HepG2 (cell line): ENCODE results near the gene ABHD12. TPM values are rescaled to one million over a fixed set of nuclear protein-coding genes. Genes with fewer than 3 reads are reported as not detected.

ENCODE experiments used
- ARID2 ChIP-seq: sonication (generic); formaldehyde crosslinking; IDR thresholded peaks from 2 replicates; pipeline ENCODE4 v1.8.1; 2022; ENCODE audit warnings: mild to moderate bottlenecking, missing genetic modification reagents, borderline replicate concordance
- ASH2L ChIP-seq: fragments of 300-600, 200-600 bp; sonication (generic); IDR thresholded peaks from 2 replicates; pipeline ENCODE4 v1.7.0; 2017; ENCODE audit warnings: low read depth, mild to moderate bottlenecking, moderate library complexity, mixed read lengths, low read length; ENCODE audit not compliant: insufficient read length
- ERF ChIP-seq: IDR thresholded peaks from 2 replicates; pipeline ENCODE4 v1.6.1; 2018; ENCODE audit warnings: missing biosample characterization, missing genetic modification reagents
- ETV5 ChIP-seq: IDR thresholded peaks from 2 replicates; pipeline ENCODE4 v1.6.1; 2018; ENCODE audit warnings: missing biosample characterization, missing genetic modification reagents, inconsistent platforms, borderline replicate concordance
- FOSL2 ChIP-seq: sonication (generic); formaldehyde crosslinking; IDR thresholded peaks from 2 replicates; pipeline ENCODE4 v1.4.0; 2020; ENCODE audit warnings: missing genetic modification reagents
- HDAC2 ChIP-seq: sonication (generic); formaldehyde crosslinking; IDR thresholded peaks from 2 replicates; pipeline ENCODE4 v1.4.0; 2020; ENCODE audit warnings: missing genetic modification reagents
- HNRNPK ChIP-seq: fragments of 200-400 bp; formaldehyde crosslinking; IDR thresholded peaks from 2 replicates; pipeline ENCODE4 v1.6.1; 2018; ENCODE audit warnings: low read length, low read depth, moderate library complexity, mild to moderate bottlenecking; ENCODE audit not compliant: poor library complexity, severe bottlenecking
- JUND ChIP-seq: sonication (generic); formaldehyde crosslinking; IDR thresholded peaks from 2 replicates; pipeline ENCODE4 v1.8.0; 2022; ENCODE audit warnings: mild to moderate bottlenecking, missing genetic modification reagents
- KLF16 ChIP-seq, 2 experiments: sonication (generic) in 1 of 2; formaldehyde crosslinking in 1 of 2; IDR thresholded peaks; 2 replicates each; pipeline versions ENCODE4 v1.6.1 to v1.8.0; 2016 to 2023; ENCODE audit warnings: missing genetic modification reagents in 2 of 2, missing compliant biosample characterization in 1 of 2
- MAFK ChIP-seq, 2 experiments: IDR thresholded peaks in 1 of 2; conservative IDR thresholded peaks in 1 of 2; 2 replicates each; pipeline ENCODE4 v1.6.1; 2011; ENCODE audit warnings: improper control_type of control experiment in 2 of 2, low read length in 2 of 2
- POLR2G ChIP-seq: fragments of 200-400 bp; formaldehyde crosslinking; IDR thresholded peaks from 2 replicates; pipeline ENCODE4 v1.6.1; 2018; ENCODE audit warnings: mild to moderate bottlenecking, low read depth, low read length, moderate library complexity
- RXRA ChIP-seq: sonication (generic); formaldehyde crosslinking; IDR thresholded peaks from 2 replicates; pipeline ENCODE4 v1.5.1; 2020; ENCODE audit warnings: missing genetic modification reagents
- RXRB ChIP-seq: IDR thresholded peaks from 2 replicates; pipeline ENCODE4 v1.6.1; 2016; ENCODE audit warnings: borderline replicate concordance, missing genetic modification reagents, missing compliant biosample characterization
- SMAD3 ChIP-seq: sonication (generic); formaldehyde crosslinking; IDR thresholded peaks from 2 replicates; pipeline ENCODE4 v1.4.0; 2020; ENCODE audit warnings: missing genetic modification reagents
- SOX13 ChIP-seq, 3 experiments: fragments of 450-650 bp in 1 of 3; sonication (generic) in 1 of 3; formaldehyde crosslinking in 1 of 3; IDR thresholded peaks in 2 of 3; conservative IDR thresholded peaks in 1 of 3; 2 replicates each; pipeline versions ENCODE4 v1.5.0 to v1.6.1; 2016 to 2020; ENCODE audit warnings: antibody characterized with exemption in 1 of 3, mild to moderate bottlenecking in 1 of 3, missing compliant biosample characterization in 1 of 3, missing genetic modification reagents in 1 of 3, moderate library complexity in 1 of 3
- SSRP1 ChIP-seq: IDR thresholded peaks from 2 replicates; pipeline ENCODE4 v1.6.1; 2016; ENCODE audit warnings: control low read depth
- YEATS2 ChIP-seq: sonication (generic); formaldehyde crosslinking; IDR thresholded peaks from 2 replicates; pipeline ENCODE4 v1.4.0; 2020; ENCODE audit warnings: missing genetic modification reagents, borderline replicate concordance
- ZFX ChIP-seq: sonication (generic); formaldehyde crosslinking; IDR thresholded peaks from 2 replicates; pipeline ENCODE4 v1.4.0; 2020; ENCODE audit warnings: mild to moderate bottlenecking, low read depth, missing genetic modification reagents, moderate library complexity
- ZFY ChIP-seq: sonication (generic); formaldehyde crosslinking; IDR thresholded peaks from 2 replicates; pipeline ENCODE4 v1.4.0; 2020; ENCODE audit warnings: missing genetic modification reagents
- ZIK1 ChIP-seq: sonication (generic); formaldehyde crosslinking; IDR thresholded peaks from 2 replicates; pipeline ENCODE4 v1.5.0; 2020; ENCODE audit warnings: mild to moderate bottlenecking, low read depth, missing genetic modification reagents, borderline replicate concordance
- ZNF451 ChIP-seq: sonication (generic); formaldehyde crosslinking; IDR thresholded peaks from 2 replicates; pipeline ENCODE4 v1.5.0; 2020; ENCODE audit warnings: mild to moderate bottlenecking, missing genetic modification reagents
- ZNF644 ChIP-seq: IDR thresholded peaks from 2 replicates; pipeline ENCODE4 v1.6.1; 2016; ENCODE audit warnings: low read depth
- polyA plus RNA-seq, 8 experiments: library from polyadenylated mRNA; depleted of rRNA in 3 of 8; stranded (reverse) in 7 of 8; unstranded in 1 of 8; fragments of >200 nt; fragmentation: Illumina TruSeq in 4 of 8; extraction: Trizol in 4 of 8; gene quantifications; 2 replicates each; pipeline versions ENCODE4 v1.2.1 to v1.2.3, GENCODE V29; 2011 to 2016; ENCODE audit warnings: low read depth in 4 of 8, missing spikeins in 1 of 8, mixed read lengths in 1 of 8; ENCODE audit not compliant: insufficient read depth in 1 of 8
- total RNA-seq, 5 experiments: library from RNA; depleted of rRNA; stranded (reverse); fragments of >200 nt; fragmentation: Illumina TruSeq; extraction: Trizol; gene quantifications; 2 replicates each; pipeline ENCODE4 v1.2.3, GENCODE V29; 2016; ENCODE audit warnings: low read depth in 1 of 5
- TF ChIP-seq, protein P1 (sequence below): sonication (generic); formaldehyde crosslinking; IDR thresholded peaks from 2 replicates; pipeline ENCODE4 v1.5.0; 2020; ENCODE audit warnings: mild to moderate bottlenecking, missing genetic modification reagents, moderate library complexity
- TF ChIP-seq, protein P2 (sequence below): IDR thresholded peaks from 2 replicates; pipeline ENCODE4 v1.6.1; 2012; ENCODE audit warnings: low read depth, low read length, improper control_type of control experiment
- TF ChIP-seq, protein P3 (sequence below): IDR thresholded peaks from 2 replicates; pipeline ENCODE4 v1.6.1; 2016; ENCODE audit warnings: missing compliant biosample characterization, missing genetic modification reagents, borderline replicate concordance

ABHD12 gene
- total and polyA plus RNA-seq, 2 of the 13 experiments (the other 11 are each of a cell fraction or from before 2014, with no cell fraction given): 23.5 to 72.1 TPM

DNA sequence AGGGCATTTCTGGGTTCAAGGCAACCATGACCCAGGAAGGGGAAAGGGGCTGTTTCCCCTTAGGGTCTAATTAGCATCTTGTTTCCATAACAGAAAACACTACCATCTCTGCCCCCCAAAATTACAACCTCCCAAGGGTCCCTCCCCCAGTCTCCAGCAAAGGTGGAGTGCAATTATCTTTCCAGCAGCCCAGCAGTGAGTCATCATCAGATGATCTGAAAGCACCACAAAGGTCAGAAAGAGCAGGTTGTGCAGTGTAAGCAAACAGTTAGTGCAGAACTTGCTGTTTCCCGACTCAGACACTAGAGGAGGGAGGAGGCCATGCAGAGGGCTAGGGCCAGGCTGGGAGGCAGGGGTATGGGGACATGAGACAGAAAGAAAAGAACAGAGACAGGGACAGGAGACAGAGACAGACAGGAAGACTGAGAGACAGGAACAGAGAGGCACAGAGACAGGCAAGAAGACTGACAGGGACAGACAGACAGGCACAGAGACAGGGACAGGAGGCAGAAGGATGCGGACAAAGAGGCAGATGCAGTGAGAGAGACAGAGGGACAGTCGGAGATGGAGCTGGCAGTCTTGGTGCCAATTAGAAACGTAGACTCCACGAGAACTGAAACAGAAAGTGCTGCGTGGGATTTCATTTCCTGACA lies 80.2 kb downstream of the ABHD12 start (continued):
- TF ChIP-seq ZNF451 (CRISPR knock-in tag): peak; percentile 26; the same call in 1 of the 2 replicates
- no peak for TF ChIP-seq ZIK1 (CRISPR knock-in tag)
- peak; percentile 100 for TF ChIP-seq FOSL2 (CRISPR knock-in tag)
- peak; percentile 100 for TF ChIP-seq JUND (CRISPR knock-in tag)
- TF ChIP-seq SOX13 (IDR thresholded peaks at IDR 0.05): no peak
- peak in 1 of 2 experiments; percentile 83; a peak in 2 of 4 replicates for TF ChIP-seq SOX13 (CRISPR knock-in tag; conservative IDR thresholded peaks at IDR 0.05 in 1 of 2, IDR thresholded peaks at IDR 0.05 in 1 of 2)
- TF ChIP-seq ZNF644: peak; percentile 72; the same call in 1 of the 2 replicates
- no peak for TF ChIP-seq HNRNPK
- peak; percentile 90 for TF ChIP-seq HDAC2 (CRISPR knock-in tag)
- peak; percentile 66; the same call in 1 of the 2 replicates for TF ChIP-seq SMAD3
- TF ChIP-seq, protein P1, sequence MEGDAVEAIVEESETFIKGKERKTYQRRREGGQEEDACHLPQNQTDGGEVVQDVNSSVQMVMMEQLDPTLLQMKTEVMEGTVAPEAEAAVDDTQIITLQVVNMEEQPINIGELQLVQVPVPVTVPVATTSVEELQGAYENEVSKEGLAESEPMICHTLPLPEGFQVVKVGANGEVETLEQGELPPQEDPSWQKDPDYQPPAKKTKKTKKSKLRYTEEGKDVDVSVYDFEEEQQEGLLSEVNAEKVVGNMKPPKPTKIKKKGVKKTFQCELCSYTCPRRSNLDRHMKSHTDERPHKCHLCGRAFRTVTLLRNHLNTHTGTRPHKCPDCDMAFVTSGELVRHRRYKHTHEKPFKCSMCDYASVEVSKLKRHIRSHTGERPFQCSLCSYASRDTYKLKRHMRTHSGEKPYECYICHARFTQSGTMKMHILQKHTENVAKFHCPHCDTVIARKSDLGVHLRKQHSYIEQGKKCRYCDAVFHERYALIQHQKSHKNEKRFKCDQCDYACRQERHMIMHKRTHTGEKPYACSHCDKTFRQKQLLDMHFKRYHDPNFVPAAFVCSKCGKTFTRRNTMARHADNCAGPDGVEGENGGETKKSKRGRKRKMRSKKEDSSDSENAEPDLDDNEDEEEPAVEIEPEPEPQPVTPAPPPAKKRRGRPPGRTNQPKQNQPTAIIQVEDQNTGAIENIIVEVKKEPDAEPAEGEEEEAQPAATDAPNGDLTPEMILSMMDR: peak; percentile 97
- TF ChIP-seq YEATS2 (CRISPR knock-in tag): peak; percentile 60; the same call in 1 of the 2 replicates
- TF ChIP-seq KLF16 (CRISPR knock-in tag; IDR thresholded peaks at IDR 0.05): peak in 1 of 2 experiments; percentile 76; a peak in 2 of 4 replicates
- TF ChIP-seq ARID2 (CRISPR knock-in tag): 0 out of 2 replicates have a peak, but pooled peaks have one; percentile 28
- TF ChIP-seq, protein P2, sequence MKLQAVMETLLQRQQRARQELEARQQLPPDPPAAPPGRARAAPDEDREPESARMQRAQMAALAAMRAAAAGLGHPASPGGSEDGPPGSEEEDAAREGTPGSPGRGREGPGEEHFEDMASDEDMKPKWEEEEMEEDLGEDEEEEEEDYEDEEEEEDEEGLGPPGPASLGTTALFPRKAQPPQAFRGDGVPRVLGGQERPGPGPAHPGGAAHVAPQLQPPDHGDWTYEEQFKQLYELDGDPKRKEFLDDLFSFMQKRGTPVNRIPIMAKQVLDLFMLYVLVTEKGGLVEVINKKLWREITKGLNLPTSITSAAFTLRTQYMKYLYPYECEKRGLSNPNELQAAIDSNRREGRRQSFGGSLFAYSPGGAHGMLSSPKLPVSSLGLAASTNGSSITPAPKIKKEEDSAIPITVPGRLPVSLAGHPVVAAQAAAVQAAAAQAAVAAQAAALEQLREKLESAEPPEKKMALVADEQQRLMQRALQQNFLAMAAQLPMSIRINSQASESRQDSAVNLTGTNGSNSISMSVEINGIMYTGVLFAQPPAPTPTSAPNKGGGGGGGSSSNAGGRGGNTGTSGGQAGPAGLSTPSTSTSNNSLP: peak; percentile 72; the same call in 1 of the 2 replicates
- TF ChIP-seq ETV5 (CRISPR knock-in tag): peak; percentile 57
- peak; percentile 29; the same call in 1 of the 2 replicates for TF ChIP-seq ZFY
- TF ChIP-seq ERF (CRISPR knock-in tag): peak; percentile 88
- peak; percentile 96 for TF ChIP-seq RXRB
- TF ChIP-seq MAFK (conservative IDR thresholded peaks at IDR 0.05 in 1 of 2, IDR thresholded peaks at IDR 0.05 in 1 of 2; ENCODE audit: low read length in 2 of 2): peak; percentile 95 to 99
- TF ChIP-seq RXRA (CRISPR knock-in tag): peak; percentile 91; the same call in 1 of the 2 replicates
- TF ChIP-seq ASH2L: peak; percentile 68
- TF ChIP-seq, protein P3, sequence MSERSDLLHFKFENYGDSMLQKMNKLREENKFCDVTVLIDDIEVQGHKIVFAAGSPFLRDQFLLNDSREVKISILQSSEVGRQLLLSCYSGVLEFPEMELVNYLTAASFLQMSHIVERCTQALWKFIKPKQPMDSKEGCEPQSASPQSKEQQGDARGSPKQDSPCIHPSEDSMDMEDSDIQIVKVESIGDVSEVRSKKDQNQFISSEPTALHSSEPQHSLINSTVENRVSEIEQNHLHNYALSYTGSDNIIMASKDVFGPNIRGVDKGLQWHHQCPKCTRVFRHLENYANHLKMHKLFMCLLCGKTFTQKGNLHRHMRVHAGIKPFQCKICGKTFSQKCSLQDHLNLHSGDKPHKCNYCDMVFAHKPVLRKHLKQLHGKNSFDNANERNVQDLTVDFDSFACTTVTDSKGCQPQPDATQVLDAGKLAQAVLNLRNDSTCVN (CRISPR knock-in tag): peak; percentile 45
- TF ChIP-seq POLR2G: peak; percentile 40; the same call in 1 of the 2 replicates
- TF ChIP-seq ZFX (CRISPR knock-in tag): peak; percentile 43; the same call in 1 of the 2 replicates
- peak; percentile 78; the same call in 1 of the 2 replicates for TF ChIP-seq SSRP1
